PC-3 (cell line): Measurements from ENCODE around the gene AREL1.

Experiments used
- CTCF ChIP-seq: fragments of 300-600 bp; sonication (generic); conservative IDR thresholded peaks from 2 replicates; pipeline ENCODE4 v1.5.1; 2017; ENCODE audit warnings: antibody characterized with exemption, low read depth, mild to moderate bottlenecking, low read length
- EZH2 ChIP-seq: fragments of 300-600 bp; sonication (generic); IDR thresholded peaks from one replicate; pipeline ENCODE4 v1.6.1; 2017; ENCODE audit warnings: antibody characterized with exemption, mild to moderate bottlenecking, low read length; ENCODE audit not compliant: unreplicated experiment
- EZH2phosphoT487 ChIP-seq: fragments of 300-600 bp; sonication (generic); IDR thresholded peaks from 2 replicates; pipeline ENCODE4 v1.6.1; 2018; ENCODE audit warnings: mild to moderate bottlenecking, antibody characterized with exemption, low read length, borderline replicate concordance

GRCh38 chr14:74735125-74735524 is 22.2 kb upstream of the AREL1 start:
- no peak for TF ChIP-seq CTCF
- no peak for TF ChIP-seq EZH2phosphoT487
- no peak for TF ChIP-seq EZH2
